ENCODE results near the gene C4BPA.
A peak's percentile ranks its signal among the peaks of the same experiment; 100 is the strongest.

Gene C4BPA

DNA sequence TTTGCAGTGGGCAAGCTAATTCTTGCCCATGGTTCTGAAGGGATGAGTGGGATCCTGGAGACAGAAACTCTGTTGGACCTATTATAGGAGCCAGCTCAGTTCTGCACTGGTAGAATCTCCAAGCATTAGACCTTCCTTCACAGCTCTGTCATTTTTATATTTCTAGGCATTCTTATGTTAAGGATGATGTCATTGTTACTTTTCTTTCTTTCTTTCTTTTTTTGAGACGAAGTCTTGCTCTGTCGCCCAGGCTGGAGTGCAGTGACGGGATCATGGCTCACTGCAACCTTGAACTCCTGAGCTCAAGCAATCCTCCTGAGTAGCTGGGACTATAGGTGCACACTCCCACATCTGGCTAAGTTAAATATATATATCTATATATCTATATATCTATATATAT, 43.4 kb upstream of the C4BPA start:
- H3K27ac ChIP-seq, result no peak overlapping the region

DNA sequence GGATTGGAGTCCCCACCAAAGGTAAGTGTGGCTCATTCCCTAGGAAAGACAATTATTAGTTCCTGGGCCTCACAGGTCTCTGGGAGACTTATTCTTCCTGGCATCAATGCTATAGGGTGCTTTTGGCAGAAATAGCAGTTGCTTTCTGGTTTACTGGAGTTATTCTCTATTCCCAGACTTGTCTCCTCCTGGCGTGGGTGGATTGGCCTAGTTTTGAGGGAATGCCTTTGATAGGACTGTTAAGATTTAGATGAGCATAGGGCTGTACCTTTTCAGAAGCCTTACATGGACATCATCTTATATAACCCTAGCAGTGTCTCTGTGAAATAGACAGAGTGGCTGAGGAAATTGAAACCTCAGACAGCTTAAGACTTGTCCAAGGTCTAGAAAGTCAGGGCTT, 42.0 kb upstream of the C4BPA start:
- TF ChIP-seq, protein P1, sequence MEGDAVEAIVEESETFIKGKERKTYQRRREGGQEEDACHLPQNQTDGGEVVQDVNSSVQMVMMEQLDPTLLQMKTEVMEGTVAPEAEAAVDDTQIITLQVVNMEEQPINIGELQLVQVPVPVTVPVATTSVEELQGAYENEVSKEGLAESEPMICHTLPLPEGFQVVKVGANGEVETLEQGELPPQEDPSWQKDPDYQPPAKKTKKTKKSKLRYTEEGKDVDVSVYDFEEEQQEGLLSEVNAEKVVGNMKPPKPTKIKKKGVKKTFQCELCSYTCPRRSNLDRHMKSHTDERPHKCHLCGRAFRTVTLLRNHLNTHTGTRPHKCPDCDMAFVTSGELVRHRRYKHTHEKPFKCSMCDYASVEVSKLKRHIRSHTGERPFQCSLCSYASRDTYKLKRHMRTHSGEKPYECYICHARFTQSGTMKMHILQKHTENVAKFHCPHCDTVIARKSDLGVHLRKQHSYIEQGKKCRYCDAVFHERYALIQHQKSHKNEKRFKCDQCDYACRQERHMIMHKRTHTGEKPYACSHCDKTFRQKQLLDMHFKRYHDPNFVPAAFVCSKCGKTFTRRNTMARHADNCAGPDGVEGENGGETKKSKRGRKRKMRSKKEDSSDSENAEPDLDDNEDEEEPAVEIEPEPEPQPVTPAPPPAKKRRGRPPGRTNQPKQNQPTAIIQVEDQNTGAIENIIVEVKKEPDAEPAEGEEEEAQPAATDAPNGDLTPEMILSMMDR (conservative IDR thresholded peaks at IDR 0.05), result no peak
- no peak overlapping the region for H3K27ac ChIP-seq

More for the DNA sequence above, 43.4 kb upstream of the C4BPA start:
- TF ChIP-seq, protein P1 (conservative IDR thresholded peaks at IDR 0.05), result no peak

DNA sequence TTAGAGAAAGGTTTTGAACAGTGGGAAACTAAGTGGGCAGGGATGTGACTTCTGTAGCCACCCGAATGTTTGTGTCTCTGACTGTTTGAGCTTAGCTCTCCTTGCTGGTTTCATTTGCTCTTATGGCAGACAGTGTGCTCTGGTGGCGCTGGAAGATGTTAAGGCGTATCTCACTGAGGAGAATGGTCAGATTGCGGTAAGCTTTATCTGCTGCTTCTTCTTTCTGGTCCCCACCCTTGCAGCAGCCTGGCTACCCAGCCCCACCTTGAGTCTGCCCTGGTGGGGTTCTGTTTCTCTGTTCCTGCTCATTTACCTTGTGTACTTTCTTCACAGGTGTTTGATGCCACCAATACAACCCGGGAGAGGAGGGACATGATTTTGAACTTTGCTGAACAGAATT, 41.0 kb upstream of the C4BPA start:
- TF ChIP-seq, protein P1 (conservative IDR thresholded peaks at IDR 0.05), result no peak
- no peak overlapping the region for H3K27ac ChIP-seq

DNA sequence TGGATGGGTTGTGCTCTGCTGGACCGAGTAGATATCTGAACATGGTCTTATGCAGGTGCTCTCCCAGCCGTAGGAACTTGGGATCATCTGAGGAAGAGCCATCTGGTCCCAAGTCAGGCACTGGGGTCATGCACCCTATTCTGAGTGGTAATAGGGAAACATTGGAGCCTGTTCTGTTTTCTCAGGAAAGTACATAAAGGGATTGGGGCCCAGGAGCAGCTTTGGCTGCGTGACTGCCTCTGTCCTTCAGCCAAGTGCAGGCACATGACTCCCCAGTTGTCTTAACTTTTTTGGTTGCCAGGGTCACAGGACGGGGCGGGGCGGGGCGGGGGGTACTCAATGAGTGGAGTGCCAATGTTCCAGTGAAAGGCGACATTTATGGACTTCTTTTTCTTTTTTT, 39.5 kb upstream of the C4BPA start:
- TF ChIP-seq, protein P1 (conservative IDR thresholded peaks at IDR 0.05), result no peak
- no peak overlapping the region for H3K27ac ChIP-seq

DNA sequence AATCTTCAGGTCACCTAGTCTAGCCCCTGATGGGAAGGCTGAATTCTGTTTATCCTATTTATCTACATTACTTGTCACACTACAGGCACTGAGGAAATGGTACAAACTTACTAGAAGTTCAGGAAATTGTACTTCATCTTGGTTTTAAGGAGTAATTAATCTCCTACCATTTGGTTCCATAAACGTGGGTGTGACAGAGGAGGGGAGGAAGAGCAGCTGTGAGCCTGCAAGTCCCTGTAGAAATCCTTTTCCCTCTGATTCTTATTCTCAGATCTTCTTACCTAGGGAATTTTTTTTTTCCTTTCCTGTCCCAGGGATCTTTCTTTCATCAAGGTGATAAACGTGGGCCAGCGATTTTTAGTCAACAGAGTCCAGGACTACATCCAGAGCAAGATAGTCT, 36.8 kb upstream of the C4BPA start:
- peak overlapping the region; percentile 40 for H3K27ac ChIP-seq
- TF ChIP-seq, protein P1 (conservative IDR thresholded peaks at IDR 0.05), result no peak

DNA sequence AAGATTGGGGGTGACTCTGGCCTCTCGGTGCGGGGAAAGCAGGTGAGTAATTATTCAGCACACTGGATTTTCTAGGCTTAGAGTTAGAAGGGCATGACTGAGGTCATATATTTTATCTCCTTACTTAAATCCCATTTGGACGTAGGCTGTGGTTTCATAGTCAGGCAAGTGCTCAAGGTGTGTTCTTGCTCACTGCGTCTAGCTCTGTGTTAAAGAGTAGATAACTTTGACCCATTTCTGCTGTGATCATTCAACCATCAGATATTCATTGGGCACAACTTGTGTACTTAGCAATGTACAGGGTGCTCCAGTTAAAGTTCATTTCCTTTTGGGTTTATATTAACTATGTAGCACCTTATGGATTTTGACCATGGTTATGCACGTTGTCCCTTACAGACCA, 36.4 kb upstream of the C4BPA start:
- H3K27ac ChIP-seq, result peak overlapping the region; percentile 40
- TF ChIP-seq, protein P1 (conservative IDR thresholded peaks at IDR 0.05), result no peak

DNA sequence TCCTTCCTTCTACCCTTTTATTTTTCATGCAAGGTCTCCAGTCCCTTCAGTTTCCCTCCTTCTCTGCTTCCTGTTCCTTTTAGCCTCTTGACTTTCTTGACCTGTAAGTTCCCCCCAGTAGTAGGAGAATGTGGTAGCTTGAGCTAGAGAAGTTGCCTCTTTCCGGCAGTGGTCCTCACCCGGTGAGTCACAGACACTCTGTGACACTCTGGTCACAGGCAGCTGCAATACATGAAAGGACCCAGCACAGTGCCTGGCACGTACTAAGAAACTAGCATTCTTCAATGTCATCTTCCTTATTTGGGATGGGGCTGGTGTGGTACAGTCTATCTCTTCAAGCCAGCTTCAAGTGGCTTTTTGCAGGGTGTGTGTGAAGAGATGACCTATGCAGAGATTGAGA, 35.0 kb upstream of the C4BPA start:
- TF ChIP-seq, protein P1 (conservative IDR thresholded peaks at IDR 0.05), result no peak
- H3K27ac ChIP-seq, result no peak overlapping the region

Measured in VCaP (cell line).